ENCODE data around the gene CDS2.

GRCh38 chr20:5145365-5146098, 18.7 kb downstream of the CDS2 start:
- TF ChIP-seq EP300 (IDR thresholded peaks at IDR 0.05) (no peak), POLR2A (IDR thresholded peaks at IDR 0.05) (no peak), POLR2AphosphoS5 (IDR thresholded peaks at IDR 0.05) (no peak)
- TF ChIP-seq, protein P1, sequence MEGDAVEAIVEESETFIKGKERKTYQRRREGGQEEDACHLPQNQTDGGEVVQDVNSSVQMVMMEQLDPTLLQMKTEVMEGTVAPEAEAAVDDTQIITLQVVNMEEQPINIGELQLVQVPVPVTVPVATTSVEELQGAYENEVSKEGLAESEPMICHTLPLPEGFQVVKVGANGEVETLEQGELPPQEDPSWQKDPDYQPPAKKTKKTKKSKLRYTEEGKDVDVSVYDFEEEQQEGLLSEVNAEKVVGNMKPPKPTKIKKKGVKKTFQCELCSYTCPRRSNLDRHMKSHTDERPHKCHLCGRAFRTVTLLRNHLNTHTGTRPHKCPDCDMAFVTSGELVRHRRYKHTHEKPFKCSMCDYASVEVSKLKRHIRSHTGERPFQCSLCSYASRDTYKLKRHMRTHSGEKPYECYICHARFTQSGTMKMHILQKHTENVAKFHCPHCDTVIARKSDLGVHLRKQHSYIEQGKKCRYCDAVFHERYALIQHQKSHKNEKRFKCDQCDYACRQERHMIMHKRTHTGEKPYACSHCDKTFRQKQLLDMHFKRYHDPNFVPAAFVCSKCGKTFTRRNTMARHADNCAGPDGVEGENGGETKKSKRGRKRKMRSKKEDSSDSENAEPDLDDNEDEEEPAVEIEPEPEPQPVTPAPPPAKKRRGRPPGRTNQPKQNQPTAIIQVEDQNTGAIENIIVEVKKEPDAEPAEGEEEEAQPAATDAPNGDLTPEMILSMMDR (IDR thresholded peaks at IDR 0.05), result no peak
